Endothelial cell of umbilical vein (primary cell): ENCODE measurements around the gene NCOA7. TPM values are rescaled to one million over a fixed set of nuclear protein-coding genes. Genes with fewer than 3 reads are reported as not detected.

Experiments used
- BruUV-seq: library from RNA; stranded (reverse); fragments of 400-500 nt; replicated peaks from 2 replicates; lab custom pipeline; 2021; lab: Mats Ljungman, UMichigan
- CTCF ChIA-PET: fragments of 300-600, 350-600 bp; sonication (Branson Sonifier 250); formaldehyde crosslinking; loops from one replicate; lab custom pipeline; 2021; ENCODE audit warnings: antibody characterized with exemption, inconsistent platforms; lab: Charles Lee
- POLR2A ChIA-PET: fragments of 300-600, 350-600 bp; sonication (Branson Sonifier 250); formaldehyde crosslinking; loops from one replicate; lab custom pipeline; 2021; ENCODE audit warnings: antibody characterized with exemption, inconsistent platforms; lab: Charles Lee
- DNase-seq: peaks from one replicate; pipeline ENCODE4 v3.0.0-alpha.2; 2011; ENCODE audit warnings: low read depth, low spot score
- FAIRE-seq: peaks from 2 replicates; lab custom pipeline; 2011; peaks lifted over from hg19 to GRCh38; lab: Jason Lieb, UNC
- H2AFZ ChIP-seq: 2 replicates; pipeline ENCODE4 v1.6.0; 2012; ENCODE audit warnings: low read depth, low read length, control low read depth, inconsistent platforms
- H3K27ac ChIP-seq: 2 replicates; pipeline ENCODE4 v1.5.1; 2011; ENCODE audit warnings: low read depth, mild to moderate bottlenecking, control low read depth, low read length, moderate library complexity; ENCODE audit not compliant: insufficient read depth
- H3K27me3 ChIP-seq, 2 experiments: 2 replicates each; pipeline versions ENCODE4 v1.6.0 to v1.6.1; 2011; ENCODE audit warnings: low read length in 2 of 2, mixed read lengths in 1 of 2; ENCODE audit not compliant: control insufficient read depth in 2 of 2, insufficient read depth in 2 of 2
- H3K36me3 ChIP-seq, 2 experiments: 2 replicates in 1 of 2; 3 replicates in 1 of 2; pipeline ENCODE4 v1.5.1; 2011; ENCODE audit warnings: low read length in 2 of 2, mild to moderate bottlenecking in 1 of 2, moderate library complexity in 1 of 2; ENCODE audit not compliant: control insufficient read depth in 2 of 2, insufficient read depth in 2 of 2; ENCODE audit errors: extremely low read depth in 1 of 2
- H3K4me1 ChIP-seq: 3 replicates; pipeline ENCODE4 v1.5.1; 2011; ENCODE audit warnings: mild to moderate bottlenecking, low read length; ENCODE audit not compliant: control insufficient read depth, insufficient read depth; ENCODE audit errors: extremely low read depth
- H3K4me2 ChIP-seq: 2 replicates; pipeline ENCODE4 v1.6.1; 2011; ENCODE audit warnings: low read length, control low read depth, mixed read lengths; ENCODE audit not compliant: insufficient read depth
- H3K4me3 ChIP-seq, 3 experiments: fragments of 200-600 bp in 1 of 3; sonication (generic), shearing (Covaris generic) in 1 of 3; replicated peaks in 1 of 3; 2 replicates each; pipeline ENCODE4 v1.5.1; 2011 to 2016; ENCODE audit warnings: control low read depth in 3 of 3, low read length in 3 of 3, mild to moderate bottlenecking in 2 of 3, inconsistent platforms in 1 of 3, low read depth in 1 of 3, moderate library complexity in 1 of 3; ENCODE audit not compliant: insufficient read depth in 1 of 3
- H3K79me2 ChIP-seq: 2 replicates; pipeline ENCODE4 v1.6.0; 2012; ENCODE audit warnings: low read length, inconsistent platforms; ENCODE audit not compliant: control insufficient read depth, insufficient read depth
- H3K9ac ChIP-seq: replicated peaks from 2 replicates; pipeline ENCODE3; 2011; ENCODE audit warnings: low read length, control low read depth; ENCODE audit not compliant: insufficient read depth; ENCODE audit errors: extremely low read depth
- H3K9me1 ChIP-seq: replicated peaks from 3 replicates; pipeline ENCODE4 v1.6.0; 2011; ENCODE audit warnings: mild to moderate bottlenecking, low read length; ENCODE audit not compliant: control insufficient read depth, insufficient read depth; ENCODE audit errors: extremely low read depth
- H3K9me3 ChIP-seq: replicated peaks from 2 replicates; pipeline ENCODE4 v1.5.1; 2012; ENCODE audit warnings: low read length, inconsistent platforms; ENCODE audit not compliant: control insufficient read depth, insufficient read depth
- H4K20me1 ChIP-seq: replicated peaks from 2 replicates; pipeline ENCODE3; 2011; ENCODE audit warnings: mild to moderate bottlenecking, low read length; ENCODE audit not compliant: control insufficient read depth, insufficient read depth; ENCODE audit errors: extremely low read depth
- CTCF ChIP-seq, 2 donors: IDR thresholded peaks; 1 replicate in 1 of 2; 2 replicates in 1 of 2; pipeline ENCODE4 v1.5.1; 2011; ENCODE audit warnings: low read length in 2 of 2, mild to moderate bottlenecking in 2 of 2, moderate library complexity in 2 of 2, control low read depth in 1 of 2, inconsistent platforms in 1 of 2, low read depth in 1 of 2; ENCODE audit not compliant: insufficient read depth in 1 of 2; ENCODE audit errors: extremely low read depth in 1 of 2
- EZH2 ChIP-seq: IDR thresholded peaks from 2 replicates; pipeline ENCODE4 v1.6.1; 2012; ENCODE audit warnings: borderline replicate concordance, low read depth, mild to moderate bottlenecking, moderate library complexity, low read length, inconsistent platforms; ENCODE audit not compliant: severe bottlenecking
- FOS ChIP-seq: IDR thresholded peaks from 2 replicates; pipeline ENCODE4 v1.6.1; 2011; ENCODE audit warnings: mild to moderate bottlenecking, low read length, moderate library complexity, borderline replicate concordance; ENCODE audit not compliant: insufficient read depth
- GATA2 ChIP-seq: IDR thresholded peaks from 2 replicates; pipeline ENCODE4 v1.7.0; 2011; ENCODE audit warnings: low read depth, mild to moderate bottlenecking, moderate library complexity, mixed read lengths, low read length; ENCODE audit not compliant: insufficient read length, insufficient read depth
- JUN ChIP-seq: IDR thresholded peaks from 2 replicates; pipeline ENCODE4 v1.6.1; 2011; ENCODE audit warnings: borderline replicate concordance, low read depth; ENCODE audit not compliant: insufficient read length, insufficient read depth
- MAX ChIP-seq: IDR thresholded peaks from 2 replicates; pipeline ENCODE4 v1.6.1; 2011; ENCODE audit not compliant: insufficient read depth, insufficient read length
- MYC ChIP-seq: IDR thresholded peaks from one replicate; pipeline ENCODE4 v1.6.1; 2011; ENCODE audit warnings: mild to moderate bottlenecking, low read depth, low read length
- POLR2A ChIP-seq: IDR thresholded peaks from 2 replicates; pipeline ENCODE4 v1.6.1; 2012; ENCODE audit warnings: low read depth, mild to moderate bottlenecking, control low read depth, low read length
- POLR2AphosphoS5 ChIP-seq: IDR thresholded peaks from 2 replicates; pipeline ENCODE4 v1.6.1; 2012; ENCODE audit warnings: low read depth, mild to moderate bottlenecking, control low read depth, low read length, moderate library complexity; ENCODE audit not compliant: insufficient read depth
- dilution Hi-C: fragments of 300-500 bp; cut with MboI; formaldehyde crosslinking; loops from one replicate; pipeline ENCODE4 v1.15.0; 2019; ENCODE audit warnings: low sequenced_read_pairs; ENCODE audit not compliant: extremely low pct_ligation_motif_present
- intact Hi-C: fragments of 100-400 bp; cut with micrococcal nuclease; formaldehyde crosslinking; loops from one replicate; pipeline ENCODE4 v1.10.0; 2022
- polyA plus RNA-seq, 4 experiments: library from polyadenylated mRNA; depleted of rRNA in 3 of 4; stranded (reverse) in 3 of 4; unstranded in 1 of 4; fragments of >200 nt; gene quantifications; 2 replicates each; pipeline versions ENCODE4 v1.2.1 to v1.2.3, GENCODE V29; 2011 to 2012; ENCODE audit warnings: missing spikeins in 1 of 4
- total RNA-seq: library from RNA; stranded (reverse); gene quantifications from 2 replicates; pipeline ENCODE4 v1.2.3, GENCODE V29; 2021

The NCOA7 gene
- total and polyA plus RNA-seq, 2 donors (not counting 3 experiments of a cell fraction or from before 2014, with no cell fraction given): 27.7 to 71.2 TPM

- Histone ChIP-seq H3K4me2 (no peak overlapping the region), H3K4me1 (peaks cover 5% of the 10 kb centered on the region), H3K9me3 (no peaks in the 10 kb centered on the region), H2AFZ (no peak overlapping the region), H3K27me3 (no peaks in the 10 kb centered on the region), H3K36me3 (peaks cover 5 to 6% of the 10 kb centered on the region in 2 experiments), H3K9ac (no peak overlapping the region), H3K79me2 (no peaks in the 10 kb centered on the region), H3K9me1 (no peaks in the 10 kb centered on the region), H4K20me1 (no peaks in the 10 kb centered on the region), H3K4me3 (no peak overlapping the region), H3K27ac (no peak overlapping the region)
- TF ChIP-seq POLR2AphosphoS5: no peak
- TF ChIP-seq MAX: no peak
- TF ChIP-seq JUN: no peak
- no peak for TF ChIP-seq CTCF (IDR thresholded peaks at IDR 0.05; ENCODE audit: extremely low read depth in 1 of 2, insufficient read depth in 1 of 2, low read depth in 1 of 2, low read length in 2 of 2)
- no peak for TF ChIP-seq MYC
- no peak for TF ChIP-seq POLR2A
- no peak for TF ChIP-seq FOS
- no peak for TF ChIP-seq EZH2
- no peak for TF ChIP-seq GATA2
- DNase-seq (no peak), FAIRE-seq (peak; percentile 48)
- dilution Hi-C loops: no loop called here
- intact Hi-C loops: no loop called here
- CTCF ChIA-PET: interaction anchor here (0.7 to 1.8 kb wide), 7 partner anchors 12 to 84 kb away, joined by 3 to 13 read pairs (median 3); partner anchors contain the start of gene NCOA7
- POLR2A ChIA-PET: no interaction called here
- BruUV-seq: no TSS peak
These were observed 81.6 kb downstream of the NCOA7 start for GRCh38 chr6:125872259-125872921.
